ENCODE data around the gene GPC6.

The GPC6 gene

GRCh38 chr13:93386116-93386515 lies 159.5 kb downstream of the GPC6 start:
- FAIRE-seq: no peak

DNA sequence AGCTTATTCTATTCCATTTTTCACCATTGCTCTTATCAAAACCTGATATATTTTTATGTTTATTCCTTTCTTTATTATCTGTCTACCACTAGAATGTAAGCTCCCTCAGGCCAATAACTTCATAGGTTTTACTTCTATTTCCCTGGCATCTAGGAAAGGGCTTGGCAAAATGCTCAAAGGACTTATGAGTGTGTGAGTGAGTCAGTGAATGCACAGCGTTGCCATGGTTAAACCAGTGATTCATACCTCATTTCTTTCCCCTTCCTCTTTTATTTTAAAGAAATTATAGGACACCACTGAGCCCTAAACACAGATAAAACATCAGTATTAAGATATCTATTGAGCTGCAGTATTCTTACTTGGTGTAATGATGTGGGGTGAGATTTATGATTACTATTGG lies 162.1 kb downstream of the GPC6 start:
- FAIRE-seq: no peak

GRCh38 chr13:93397619-93398018 lies 171.0 kb downstream of the GPC6 start:
- FAIRE-seq: no peak

- FAIRE-seq: no peak
Observed at GRCh38 chr13:93398167-93399035, 171.8 kb downstream of the GPC6 start.

- FAIRE-seq: no peak
Observed at GRCh38 chr13:93399212-93399611, 172.6 kb downstream of the GPC6 start.

DNA sequence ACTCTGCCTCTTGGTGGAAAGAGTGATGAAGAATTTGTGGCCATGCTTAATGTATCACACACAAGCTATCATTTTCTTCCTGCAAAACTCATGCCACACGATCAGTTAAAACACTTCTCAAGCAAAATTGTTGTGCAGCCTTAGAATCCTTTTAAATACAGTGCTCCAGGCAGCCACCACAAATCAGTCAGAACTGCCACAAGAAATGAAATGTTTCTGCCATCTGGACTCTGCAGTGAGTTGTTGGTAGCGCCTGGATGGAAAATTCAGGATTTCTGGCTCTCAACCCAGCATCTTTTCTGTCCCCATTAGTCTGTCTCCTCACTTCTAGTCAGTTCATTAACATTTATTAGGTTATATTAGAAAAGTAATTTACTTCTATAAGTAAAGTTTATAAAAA lies 179.5 kb downstream of the GPC6 start:
- FAIRE-seq: no peak

DNA sequence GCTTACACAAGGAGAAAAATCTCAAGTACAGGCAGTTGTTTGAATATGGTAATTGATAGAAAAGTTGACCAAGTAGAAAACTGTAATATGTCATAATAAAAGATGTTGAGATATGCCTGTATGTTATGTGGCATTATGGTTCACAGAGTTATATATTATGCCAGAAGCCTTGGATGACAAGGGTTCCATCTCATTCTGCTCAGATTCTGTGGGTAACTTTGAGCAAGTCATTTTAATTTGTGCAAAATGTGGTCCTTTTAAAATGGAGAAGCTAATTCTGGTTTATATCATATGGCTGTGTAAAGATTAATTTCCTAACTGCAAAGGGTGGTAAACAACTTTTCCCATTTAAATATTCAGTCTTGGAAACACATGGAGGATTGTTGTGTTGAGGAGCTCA lies 180.9 kb downstream of the GPC6 start:
- no peak for FAIRE-seq

GRCh38 chr13:93409001-93409400 lies 182.4 kb downstream of the GPC6 start:
- no peak for FAIRE-seq

- no peak for FAIRE-seq
Observed at GRCh38 chr13:93409816-93410215, 183.2 kb downstream of the GPC6 start.

GRCh38 chr13:93411186-93411680 lies 184.6 kb downstream of the GPC6 start:
- no peak for FAIRE-seq

GRCh38 chr13:93412676-93413075 lies 186.1 kb downstream of the GPC6 start:
- no peak for FAIRE-seq

GRCh38 chr13:93413972-93414717 lies 187.5 kb downstream of the GPC6 start:
- no peak for FAIRE-seq

GRCh38 chr13:93416736-93417355 lies 190.2 kb downstream of the GPC6 start:
- FAIRE-seq: no peak

GRCh38 chr13:93418398-93418797 lies 191.8 kb downstream of the GPC6 start:
- FAIRE-seq: no peak

- no peak for FAIRE-seq
Observed at GRCh38 chr13:93420206-93420605, 193.6 kb downstream of the GPC6 start.

- FAIRE-seq: no peak
Observed at GRCh38 chr13:93420887-93421286, 194.3 kb downstream of the GPC6 start.

GRCh38 chr13:93422980-93423543 lies 196.5 kb downstream of the GPC6 start:
- FAIRE-seq: no peak

DNA sequence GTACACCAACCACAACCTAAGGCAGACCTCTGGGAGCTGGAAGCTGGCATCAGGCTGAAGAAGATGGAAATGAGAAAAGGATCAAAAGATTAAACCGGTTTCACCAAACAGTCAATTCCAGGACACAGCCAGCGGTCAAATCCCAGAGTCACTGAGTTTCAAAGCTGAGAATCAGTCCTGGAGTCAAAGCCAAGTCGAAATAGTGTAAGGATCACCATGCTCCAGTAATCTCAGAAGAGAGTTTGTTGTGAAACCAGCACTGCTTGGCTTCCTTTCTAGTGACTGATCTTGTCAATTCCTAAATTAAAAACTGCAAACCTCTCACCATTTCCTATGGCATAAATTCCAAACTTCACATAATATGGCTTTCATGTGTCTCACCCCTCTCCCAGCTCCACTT lies 198.8 kb downstream of the GPC6 start:
- no peak for FAIRE-seq

DNA sequence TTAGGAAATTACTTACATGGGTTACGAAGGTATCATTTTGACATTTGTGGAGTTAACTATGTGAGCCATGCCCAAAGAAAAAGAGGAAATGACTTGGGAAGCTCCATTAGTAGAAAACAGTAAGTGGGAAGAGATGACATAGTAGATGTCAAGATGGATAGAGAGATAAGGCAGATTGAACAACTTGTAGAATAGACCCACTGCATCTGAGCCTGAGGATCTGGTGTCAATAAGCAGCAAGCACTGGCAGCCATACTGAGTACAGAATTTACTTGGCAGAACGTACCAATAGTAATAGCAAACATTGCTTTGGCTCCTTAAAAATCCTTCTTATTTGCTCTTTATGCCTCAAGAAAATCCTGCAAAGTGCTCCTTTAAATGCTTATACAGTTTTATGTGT lies 203.8 kb downstream of the GPC6 start:
- no peak for FAIRE-seq

GRCh38 chr13:93435651-93436050 lies 209.0 kb downstream of the GPC6 start:
- FAIRE-seq: no peak

GRCh38 chr13:93437081-93437480 lies 210.5 kb downstream of the GPC6 start:
- no peak for FAIRE-seq

DNA sequence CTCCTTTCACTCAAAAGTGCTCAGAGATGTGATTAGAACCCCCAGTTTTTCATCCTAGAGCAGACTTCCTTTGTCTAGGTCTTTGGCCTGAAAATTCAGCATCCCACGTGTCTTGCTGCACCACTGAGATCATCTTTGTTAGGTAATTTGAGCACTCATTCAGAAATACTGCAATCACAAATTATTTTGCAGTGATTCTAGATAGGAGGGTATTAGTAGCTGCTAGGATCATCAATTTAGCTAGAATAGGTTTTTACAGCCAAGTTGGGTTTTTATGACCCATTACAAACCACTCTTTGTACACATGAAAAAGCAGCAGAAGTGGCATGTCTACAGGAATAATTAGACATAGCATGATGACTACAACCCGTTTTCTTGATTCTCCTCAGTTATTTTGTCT lies 219.6 kb downstream of the GPC6 start:
- FAIRE-seq: no peak

GRCh38 chr13:93450191-93450621 lies 223.6 kb downstream of the GPC6 start:
- FAIRE-seq: no peak
